SW 1271 (cell line): Measurements from ENCODE around the gene PSD.

Experiments used
- DNase-seq, 2 experiments: peaks; one replicate each; lab custom pipeline; 2025; lab: John Stamatoyannopoulos, UW

PSD gene

GRCh38 chr10:102404361-102405107 lies 14.1 kb downstream of the PSD start:
- DNase-seq: no peak

GRCh38 chr10:102403115-102403514 lies 15.5 kb downstream of the PSD start:
- no peak for DNase-seq

- no peak for DNase-seq
Measured at GRCh38 chr10:102402512-102402896, 16.1 kb downstream of the PSD start.

- DNase-seq: peak; percentile 10 to 58
Measured at GRCh38 chr10:102401735-102402511, 16.7 kb downstream of the PSD start.

GRCh38 chr10:102401342-102401654 lies 17.3 kb downstream of the PSD start:
- DNase-seq: no peak

- DNase-seq: no peak
Measured at GRCh38 chr10:102400598-102401341, 17.8 kb downstream of the PSD start.

- no peak for DNase-seq
Measured at GRCh38 chr10:102400076-102400475, 18.5 kb downstream of the PSD start.

- peak; percentile 52 to 69 for DNase-seq
Measured at GRCh38 chr10:102399217-102400021, 19.2 kb downstream of the PSD start.

- DNase-seq: no peak
Measured at GRCh38 chr10:102398172-102399020, 20.2 kb downstream of the PSD start.

- no peak for DNase-seq
Measured at GRCh38 chr10:102397222-102398171, 21.1 kb downstream of the PSD start.

- DNase-seq: no peak
Measured at GRCh38 chr10:102396730-102397151, 21.8 kb downstream of the PSD start.

GRCh38 chr10:102396317-102396650 lies 22.3 kb downstream of the PSD start:
- no peak for DNase-seq

GRCh38 chr10:102395400-102396316 lies 22.9 kb downstream of the PSD start, which contains the start of gene NFKB2:
NFKB2 (plus strand) TSS chr10:102395705; CDS start chr10:102395960, 255 bp downstream.
- DNase-seq: peak; percentile 53 to 73

- DNase-seq: no peak
Measured at GRCh38 chr10:102394801-102395399, 23.7 kb downstream of the PSD start.

- peak; percentile 78 to 87 for DNase-seq
Measured at GRCh38 chr10:102394079-102394800, 24.3 kb downstream of the PSD start.

- no peak for DNase-seq
Measured at GRCh38 chr10:102393411-102394078, 25.0 kb downstream of the PSD start.

GRCh38 chr10:102392306-102392705 lies 26.3 kb downstream of the PSD start:
- DNase-seq: no peak
